Adrenal gland (tissue), 12 donors: Measurements from ENCODE around the gene RBMS1. TPM values are rescaled to one million over a fixed set of nuclear protein-coding genes. Genes with fewer than 3 reads are reported as not detected.

Experiments
- DNase-seq, 7 donors: peaks; one replicate each; pipeline ENCODE4 v3.0.0-alpha.2; 2019 to 2020
- H3K27ac ChIP-seq, 5 donors: fragments of 200-600 bp; sonication (generic) in 4 of 5; 1 replicate in 3 of 5; 2 replicates in 2 of 5; pipeline versions ENCODE4 v1.5.1 to v1.8.0; 2016 to 2020; ENCODE audit warnings: mild to moderate bottlenecking in 1 of 5
- H3K27me3 ChIP-seq: fragments of 200-600 bp; 2 replicates; pipeline ENCODE4 v1.8.0; 2021
- H3K36me3 ChIP-seq, 2 donors: fragments of 200-600 bp; replicated peaks in 1 of 2; 1 replicate in 1 of 2; 2 replicates in 1 of 2; pipeline versions ENCODE4 v1.5.1 to v1.8.0; 2018 to 2022
- H3K4me1 ChIP-seq, 2 donors: fragments of 200-600 bp; replicated peaks in 1 of 2; 1 replicate in 1 of 2; 2 replicates in 1 of 2; pipeline versions ENCODE4 v1.5.1 to v1.8.0; 2018 to 2021
- H3K4me3 ChIP-seq, 4 donors: fragments of 200-600 bp; sonication (generic) in 3 of 4; one replicate each; pipeline ENCODE4 v1.5.1; 2016 to 2018
- H3K9me3 ChIP-seq, 3 donors: fragments of 200-600 bp; sonication (generic) in 1 of 3; replicated peaks in 1 of 3; 1 replicate in 2 of 3; 2 replicates in 1 of 3; pipeline versions ENCODE4 v1.5.1 to v1.8.0; 2016 to 2021
- POLR2A ChIP-seq, 2 donors: fragments of 450-650 bp; IDR thresholded peaks; one replicate each; pipeline ENCODE4 v1.6.1; 2017; ENCODE audit warnings: antibody characterized with exemption in 2 of 2, mild to moderate bottlenecking in 2 of 2, moderate library complexity in 1 of 2
- WGBS, 4 donors: extraction: QIAGEN DNeasy Blood & Tissue Kit in 2 of 4; methylation state at CpG; one replicate each; pipeline versions ENCODE4 v1.1.5 to v1.1.7; 2013 to 2017; 5-methylcytosine and 5-hydroxymethylcytosine counted together
- intact Hi-C, 2 donors: fragments of 100-400 bp; cut with DNase I; formaldehyde crosslinking; loops; one replicate each; pipeline versions ENCODE4 v1.14.1 to v1.15.0; 2022 to 2023
- polyA plus RNA-seq, 3 donors: library from polyadenylated mRNA; stranded (reverse); fragments of 200-250 nt in 2 of 3; fragments of 350-450 nt in 1 of 3; fragmentation: Illumina TruSeq in 1 of 3; extraction: RNeasy Lipid Tissue Mini Kit (QIAGEN cat#74804) in 1 of 3; gene quantifications; one replicate each; pipeline ENCODE4 v1.2.3, GENCODE V29; 2013 to 2014
- total RNA-seq, 9 donors: library from RNA; depleted of rRNA in 4 of 9; stranded (reverse); fragments of >200 nt in 4 of 9; fragments of 120-200 nt in 1 of 9; fragmentation: NEBNext Ultra II Directional in 1 of 9; extraction: Animal tissue kit (Norgen Biotek cat#: 25700) in 1 of 9; gene quantifications; one replicate each; pipeline versions ENCODE4 v1.1.0 to v1.2.4, GENCODE V29; 2013 to 2023
- TF ChIP-seq, protein P1 (sequence below), 6 experiments: fragments of 450-650 bp in 4 of 6; fragments of 200-600 bp in 2 of 6; sonication (generic) in 1 of 6; IDR thresholded peaks; 1 replicate in 5 of 6; 2 replicates in 1 of 6; pipeline versions ENCODE4 v1.5.1 to v1.8.0; 2016 to 2021; ENCODE audit warnings: antibody characterized with exemption in 6 of 6, mild to moderate bottlenecking in 2 of 6, moderate library complexity in 1 of 6
- donor health status: healthy with polysubstance abuse.
- donor health status: Bipolar disorder and iron deficiency.
- donor health status: DM: yes; HTN: yes; CAD: no.
- donor health status: DM: no; HTN: no; CAD: no.
- donor health status: DM: no; HTN: no; CAD: no.
- donor health status: DM: yes; HTN: yes; CAD: no.

RBMS1 gene
- total and polyA plus RNA-seq, 12 donors: 24.2 to 62.1 (median 37.1) TPM

DNA sequence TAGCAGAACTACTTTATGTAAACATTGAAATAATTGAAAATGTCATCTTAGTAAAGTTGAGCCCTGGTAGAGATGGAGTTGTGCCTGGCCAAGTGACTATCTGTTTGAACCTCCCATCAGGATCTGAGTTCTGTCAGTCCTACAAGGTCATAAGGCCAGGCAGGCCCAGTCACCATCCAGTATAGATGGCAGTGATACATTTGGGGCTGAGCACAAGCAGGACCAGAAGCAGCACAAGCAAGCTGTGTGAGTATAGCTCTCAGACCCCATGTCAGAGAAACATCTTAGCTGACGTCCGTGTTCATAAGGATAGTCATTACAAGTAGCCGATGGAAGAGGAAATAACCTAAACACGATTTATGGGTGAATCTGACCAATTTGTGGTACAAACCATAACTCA is 44.5 kb upstream of the RBMS1 start:
- Histone ChIP-seq H3K27ac (no peak overlapping the region), H3K4me3 (no peak overlapping the region), H3K9me3 (no peaks in the 10 kb centered on the region), H3K27me3 (no peaks in the 10 kb centered on the region), H3K36me3 (no peaks in the 10 kb centered on the region), H3K4me1 (peaks cover 4 to 18% of the 10 kb centered on the region in 2 donors)
- intact Hi-C loops: no loop called here
- DNase-seq: no peak
- 88 to 94% (median 93%) methylated on average over 4 of the region's 4 CpGs for WGBS, 4 donors
- TF ChIP-seq, protein P1, sequence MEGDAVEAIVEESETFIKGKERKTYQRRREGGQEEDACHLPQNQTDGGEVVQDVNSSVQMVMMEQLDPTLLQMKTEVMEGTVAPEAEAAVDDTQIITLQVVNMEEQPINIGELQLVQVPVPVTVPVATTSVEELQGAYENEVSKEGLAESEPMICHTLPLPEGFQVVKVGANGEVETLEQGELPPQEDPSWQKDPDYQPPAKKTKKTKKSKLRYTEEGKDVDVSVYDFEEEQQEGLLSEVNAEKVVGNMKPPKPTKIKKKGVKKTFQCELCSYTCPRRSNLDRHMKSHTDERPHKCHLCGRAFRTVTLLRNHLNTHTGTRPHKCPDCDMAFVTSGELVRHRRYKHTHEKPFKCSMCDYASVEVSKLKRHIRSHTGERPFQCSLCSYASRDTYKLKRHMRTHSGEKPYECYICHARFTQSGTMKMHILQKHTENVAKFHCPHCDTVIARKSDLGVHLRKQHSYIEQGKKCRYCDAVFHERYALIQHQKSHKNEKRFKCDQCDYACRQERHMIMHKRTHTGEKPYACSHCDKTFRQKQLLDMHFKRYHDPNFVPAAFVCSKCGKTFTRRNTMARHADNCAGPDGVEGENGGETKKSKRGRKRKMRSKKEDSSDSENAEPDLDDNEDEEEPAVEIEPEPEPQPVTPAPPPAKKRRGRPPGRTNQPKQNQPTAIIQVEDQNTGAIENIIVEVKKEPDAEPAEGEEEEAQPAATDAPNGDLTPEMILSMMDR (IDR thresholded peaks at IDR 0.05): no peak
- TF ChIP-seq POLR2A (IDR thresholded peaks at IDR 0.05): no peak

DNA sequence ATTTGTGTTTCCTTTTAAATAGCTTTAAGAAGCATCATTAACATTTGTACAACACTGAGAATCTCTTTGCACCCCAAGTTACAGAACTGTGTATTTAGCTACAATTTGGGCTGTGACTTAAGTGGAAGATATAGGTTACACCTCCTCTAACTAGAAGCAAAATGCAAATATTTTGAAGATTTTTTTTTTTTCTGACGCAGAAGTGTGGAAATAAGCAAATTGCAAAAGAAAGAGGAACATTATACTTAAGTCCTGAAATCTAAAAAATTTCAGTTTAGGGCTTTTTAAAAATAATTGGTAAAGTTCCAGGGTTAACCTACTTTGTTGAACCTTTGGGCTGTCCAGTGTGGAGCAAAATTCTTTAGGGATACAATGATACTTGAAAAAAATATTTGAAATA is 41.4 kb upstream of the RBMS1 start:
- Histone ChIP-seq H3K4me3 (no peak overlapping the region), H3K27me3 (no peaks in the 10 kb centered on the region), H3K27ac (no peak overlapping the region), H3K36me3 (no peaks in the 10 kb centered on the region), H3K4me1 (peaks cover 4 to 18% of the 10 kb centered on the region in 2 donors), H3K9me3 (no peaks in the 10 kb centered on the region)
- no peak for DNase-seq
- intact Hi-C loops: no loop called here
- WGBS, 4 donors: 76 to 88% (median 84%) methylated on average over 1 of the region's 1 CpG
- TF ChIP-seq, protein P1 (IDR thresholded peaks at IDR 0.05): no peak
- TF ChIP-seq POLR2A (IDR thresholded peaks at IDR 0.05): no peak

DNA sequence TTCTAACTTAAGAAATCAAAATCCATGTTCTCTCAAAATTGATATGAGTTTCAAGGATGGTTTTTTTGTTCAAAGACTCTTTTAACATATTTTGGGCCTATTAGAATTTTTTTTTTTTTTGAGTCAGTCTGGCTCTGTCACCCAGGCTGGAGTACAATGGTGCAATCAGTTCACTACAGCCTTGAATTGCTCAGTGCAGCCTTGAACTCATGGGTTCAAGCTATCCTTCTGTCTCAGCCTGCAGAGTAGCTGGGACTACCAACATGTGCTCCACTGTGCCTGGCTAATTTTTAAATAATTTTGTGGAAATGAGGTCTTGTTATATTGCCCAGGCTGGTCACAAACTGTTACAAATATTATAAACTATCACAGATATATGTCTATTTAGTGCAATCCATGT is 40.6 kb upstream of the RBMS1 start:
- H3K27ac ChIP-seq: no peak overlapping the region
- DNase-seq: peak; percentile 19 to 60 (median 40)

DNA sequence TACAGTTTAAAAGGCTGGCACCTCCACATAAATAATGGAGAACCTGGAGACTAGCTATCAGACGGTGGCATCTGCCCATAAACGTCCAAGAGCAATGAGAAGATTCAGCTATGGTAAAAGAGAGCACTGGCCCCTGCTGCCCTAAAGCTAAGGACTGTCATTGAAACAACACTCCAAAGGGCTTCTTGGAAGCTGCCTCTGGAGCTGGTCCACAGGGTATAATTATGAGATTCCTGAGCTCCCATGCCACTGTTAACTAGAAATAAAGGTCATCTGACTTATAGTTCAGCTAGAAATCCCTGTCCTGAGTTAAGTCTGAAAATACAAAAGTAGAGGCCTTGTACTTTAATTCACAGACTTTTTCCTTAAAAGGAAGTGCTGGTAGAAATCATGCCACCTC is 39.9 kb upstream of the RBMS1 start:
- H3K27ac ChIP-seq: no peak overlapping the region
- intact Hi-C loops: no loop called here

More for the DNA sequence above, 40.6 kb upstream of the RBMS1 start:
- TF ChIP-seq, protein P1 (IDR thresholded peaks at IDR 0.05): no peak
- TF ChIP-seq POLR2A (IDR thresholded peaks at IDR 0.05): no peak
- intact Hi-C loops: no loop called here
- Histone ChIP-seq H3K4me1 (peaks cover 4 to 18% of the 10 kb centered on the region in 2 donors), H3K4me3 (no peak overlapping the region), H3K27me3 (no peaks in the 10 kb centered on the region), H3K36me3 (no peaks in the 10 kb centered on the region), H3K9me3 (no peaks in the 10 kb centered on the region)

More for the DNA sequence above, 39.9 kb upstream of the RBMS1 start:
- Histone ChIP-seq H3K36me3 (no peaks in the 10 kb centered on the region), H3K4me1 (peaks cover 4 to 18% of the 10 kb centered on the region in 2 donors), H3K4me3 (no peak overlapping the region), H3K9me3 (no peaks in the 10 kb centered on the region), H3K27me3 (no peaks in the 10 kb centered on the region)
- no peak for DNase-seq
- no peak for TF ChIP-seq POLR2A (IDR thresholded peaks at IDR 0.05)
- TF ChIP-seq, protein P1 (IDR thresholded peaks at IDR 0.05): no peak
- 64 to 84% (median 74%) methylated on average over 2 of the region's 2 CpGs for WGBS, 4 donors
